AG04449 (cell line): ENCODE measurements around the gene CCDC191.

Source experiments
- CTCF ChIA-PET: fragments of 350-600 bp; formaldehyde crosslinking; extraction: SDS; loops from one replicate; lab custom pipeline; 2021; ENCODE audit warnings: antibody characterized with exemption; lab: Yijun Ruan, JAX
- POLR2A ChIA-PET: fragments of 400-600, 350-600 bp; formaldehyde crosslinking; extraction: SDS; loops from one replicate; lab custom pipeline; 2020; ENCODE audit warnings: antibody characterized with exemption, inconsistent platforms; lab: Yijun Ruan, JAX
- DNase-seq: peaks from one replicate; pipeline ENCODE4 v3.0.0-alpha.2; 2010; ENCODE audit warnings: low read depth, low spot score
- H3K4me3 ChIP-seq: 2 replicates; pipeline ENCODE4 v1.5.1; 2011; ENCODE audit warnings: low read depth, mild to moderate bottlenecking, control low read depth, low read length
- CTCF ChIP-seq: IDR thresholded peaks from one replicate; pipeline ENCODE4 v1.5.1; 2011; ENCODE audit warnings: mild to moderate bottlenecking, moderate library complexity, low read length, control low read depth, inconsistent platforms; ENCODE audit not compliant: insufficient read depth; ENCODE audit errors: missing control alignments

Gene CCDC191

GRCh38 chr3:114081037-114081436 is 24.7 kb upstream of the CCDC191 start:
- ChIA-PET POLR2A (no interaction called here), CTCF (interaction anchor here (0.7 to 1.1 kb wide), 2 partner anchors 12 to 219 kb away, joined by 3 read pairs; no protein-coding TSS in a partner anchor)
- H3K4me3 ChIP-seq = no peak overlapping the region
- DNase-seq = no peak
- no peak for TF ChIP-seq CTCF

GRCh38 chr3:114080201-114080600 is 23.9 kb upstream of the CCDC191 start:
- no peak for DNase-seq
- no peak for TF ChIP-seq CTCF
- POLR2A ChIA-PET = no interaction called here
- no peak overlapping the region for H3K4me3 ChIP-seq
- CTCF ChIA-PET = interaction anchor here (1.1 kb wide), 2 partner anchors 71 to 219 kb away, joined by 3 to 4 read pairs; no protein-coding TSS in a partner anchor

- POLR2A ChIA-PET = no interaction called here
- CTCF ChIA-PET = interaction anchor here (1.1 kb wide), 2 partner anchors 72 to 220 kb away, joined by 3 to 4 read pairs; no protein-coding TSS in a partner anchor
These were observed 23.4 kb upstream of the CCDC191 start for GRCh38 chr3:114079761-114080160.

GRCh38 chr3:114078126-114078525 is 21.8 kb upstream of the CCDC191 start:
- POLR2A ChIA-PET = no interaction called here
- no peak for DNase-seq
- H3K4me3 ChIP-seq = no peak overlapping the region
- no peak for TF ChIP-seq CTCF
- CTCF ChIA-PET = interaction anchor here (1.0 kb wide), 1 partner anchor 41 kb away, joined by 3 read pairs; no protein-coding TSS in a partner anchor

More at GRCh38 chr3:114079761-114080160, 23.4 kb upstream of the CCDC191 start:
- H3K4me3 ChIP-seq = no peak overlapping the region
- TF ChIP-seq CTCF = no peak
- no peak for DNase-seq

- POLR2A ChIA-PET = no interaction called here
- no peak overlapping the region for H3K4me3 ChIP-seq
- no peak for DNase-seq
- CTCF ChIA-PET = interaction anchor here (1.2 kb wide), 1 partner anchor 21 kb away, joined by 3 read pairs; no protein-coding TSS in a partner anchor
- no peak for TF ChIP-seq CTCF
These were observed 20.4 kb upstream of the CCDC191 start for GRCh38 chr3:114076711-114077110.

- H3K4me3 ChIP-seq = no peak overlapping the region
- POLR2A ChIA-PET = no interaction called here
- no peak for TF ChIP-seq CTCF
- CTCF ChIA-PET = interaction anchor here (0.8 to 1.4 kb wide), 4 partner anchors 9 to 285 kb away, joined by 3 to 4 read pairs (median 4); no protein-coding TSS in a partner anchor
- no peak for DNase-seq
These were observed 15.5 kb upstream of the CCDC191 start for GRCh38 chr3:114071786-114072185.
